HG03066 (cell line): ENCODE data around the gene ZNF385B.

Experiments
- ATAC-seq: cut with Tn5 transposase; IDR thresholded peaks from one replicate; pipeline ENCODE4 v1.9.1; 2021; ENCODE audit warnings: low read depth; ENCODE audit not compliant: unreplicated experiment

ZNF385B gene

DNA sequence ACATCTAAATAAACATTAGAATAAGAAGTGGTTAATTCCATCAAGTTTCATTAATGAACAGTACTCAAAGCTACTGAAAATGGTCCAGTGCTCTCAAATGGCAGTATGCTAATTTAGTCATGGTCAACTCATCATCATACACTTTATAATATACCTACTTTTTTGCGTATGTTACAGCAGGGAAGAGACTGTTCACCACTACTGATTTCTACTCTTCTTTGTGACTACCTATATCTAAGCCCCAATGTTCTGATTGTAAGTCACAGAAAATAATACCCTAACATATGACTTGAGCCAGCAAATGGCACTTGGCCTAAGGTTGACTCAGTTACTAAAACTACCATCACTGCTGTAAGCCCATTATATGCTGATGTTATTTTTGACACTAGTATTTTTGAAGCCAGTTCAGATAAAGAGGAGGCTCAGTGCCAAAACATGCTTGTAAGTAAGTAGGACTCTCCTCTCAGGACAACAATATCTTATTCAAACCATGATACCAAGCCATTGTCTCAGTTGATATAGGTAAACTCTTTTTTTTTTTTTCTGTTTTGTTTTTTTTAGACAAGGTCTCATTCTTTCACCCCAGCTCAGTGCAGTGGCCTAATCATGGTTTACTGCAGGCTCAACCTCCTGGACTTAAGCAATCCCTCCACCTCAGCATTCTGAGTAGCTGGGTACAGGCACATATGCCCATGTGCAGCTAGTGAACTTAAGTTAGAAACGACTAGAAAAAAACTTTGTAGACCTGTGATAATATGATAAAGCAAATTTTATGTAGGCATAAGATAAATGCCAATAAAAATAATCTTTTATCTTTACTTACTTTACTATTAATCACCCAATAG is 266.9 kb downstream of the ZNF385B start:
- no peak for ATAC-seq

DNA sequence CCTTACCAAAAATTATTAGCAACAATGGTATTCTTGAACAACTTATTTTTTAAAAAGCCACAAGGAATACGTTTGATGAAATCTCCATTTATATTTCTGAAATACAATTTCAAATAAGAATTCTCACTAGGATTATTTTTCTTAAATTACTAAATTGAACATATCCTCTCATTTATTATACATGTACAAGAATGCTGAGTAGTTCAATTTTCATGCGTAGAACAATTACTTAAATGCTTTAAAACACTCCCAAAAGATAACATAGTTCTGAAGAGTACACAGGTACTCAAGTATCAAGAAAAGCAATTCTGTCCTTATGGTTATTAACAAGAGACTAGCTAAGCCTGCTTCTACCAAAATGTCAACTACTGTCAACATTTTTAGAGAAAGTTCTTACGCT is 268.1 kb downstream of the ZNF385B start:
- no peak for ATAC-seq

DNA sequence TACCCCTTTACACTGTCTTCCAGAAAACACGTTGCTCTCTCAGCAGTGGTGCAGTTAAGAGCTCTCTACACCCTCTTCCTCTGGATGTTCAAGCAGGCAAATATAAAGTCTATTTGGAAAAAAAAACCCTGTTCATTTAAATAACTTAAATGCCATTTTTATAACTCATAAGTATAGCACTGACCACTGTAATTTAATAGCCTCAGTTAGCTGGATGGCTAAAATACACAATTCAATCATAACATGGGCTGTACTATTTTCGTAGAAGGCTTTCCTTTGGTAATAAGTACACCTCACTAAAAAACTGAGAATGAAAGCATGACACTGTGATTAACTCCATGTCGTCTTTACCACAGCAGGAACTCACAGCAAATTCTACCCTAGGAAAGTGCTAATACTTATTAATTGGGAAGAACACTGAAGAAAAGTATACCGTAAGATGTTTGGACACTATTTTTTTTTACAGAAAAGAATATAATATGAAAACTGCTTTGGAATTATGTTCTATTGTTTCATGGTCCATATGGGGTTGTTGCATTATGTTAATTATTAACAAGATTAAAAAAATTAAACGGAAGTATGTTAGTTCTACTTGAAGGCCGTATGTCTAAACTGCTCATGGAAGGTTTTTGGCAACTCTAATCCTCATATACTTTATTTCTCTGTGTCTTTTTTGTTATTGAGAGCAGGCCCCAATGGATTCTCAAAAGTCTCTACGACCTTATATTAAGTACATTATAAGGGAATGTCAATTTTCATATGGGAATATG is 269.1 kb downstream of the ZNF385B start:
- no peak for ATAC-seq

DNA sequence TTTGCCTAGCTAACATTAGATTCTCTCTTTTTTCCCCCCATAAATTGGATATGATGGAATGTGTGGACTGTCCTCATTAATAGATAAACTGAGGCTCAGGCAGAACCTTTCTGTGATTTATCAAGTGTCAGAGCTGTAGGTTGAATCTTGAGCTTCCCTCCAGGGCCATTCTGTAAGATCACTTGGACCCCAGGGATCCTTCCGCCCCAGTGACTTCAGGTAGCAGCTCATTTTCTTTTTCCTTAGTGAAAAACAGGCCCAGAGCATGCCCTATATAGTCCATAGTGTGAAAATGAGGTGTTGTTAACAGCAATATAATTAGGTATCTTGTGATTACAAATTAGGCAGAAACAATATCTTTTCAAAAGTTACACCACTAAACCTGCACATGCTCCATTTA is 269.7 kb downstream of the ZNF385B start:
- no peak for ATAC-seq

DNA sequence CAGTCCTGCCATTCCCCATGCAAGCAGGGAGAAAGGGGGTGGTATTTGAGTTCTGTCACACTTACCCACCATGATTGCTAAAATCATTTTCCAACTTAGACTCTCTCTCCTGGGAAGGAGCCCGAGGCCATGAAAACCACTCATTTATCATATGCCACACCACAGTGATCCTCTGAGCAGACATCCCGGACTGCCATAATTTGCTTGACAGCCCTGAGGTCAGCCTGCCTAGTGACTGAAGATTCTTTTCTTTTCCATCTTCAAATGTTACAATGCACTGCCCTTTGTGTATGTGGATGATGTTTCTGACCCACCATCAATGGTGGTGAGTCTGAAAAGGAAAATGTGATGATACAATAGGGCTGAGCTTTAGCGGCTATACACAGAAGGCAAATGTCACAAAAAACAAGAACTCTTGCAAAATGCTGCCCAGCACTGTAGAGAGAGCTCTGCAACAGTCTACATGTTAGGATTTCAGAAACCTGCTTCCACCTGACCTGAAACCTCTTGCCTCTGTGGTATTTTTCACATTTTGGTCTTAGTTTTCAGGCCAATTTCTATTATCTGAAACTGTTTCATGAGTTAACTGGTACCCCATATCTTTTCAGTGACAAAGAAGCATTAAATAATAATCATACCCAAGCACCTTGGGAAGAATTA is 272.8 kb downstream of the ZNF385B start:
- ATAC-seq = no peak

DNA sequence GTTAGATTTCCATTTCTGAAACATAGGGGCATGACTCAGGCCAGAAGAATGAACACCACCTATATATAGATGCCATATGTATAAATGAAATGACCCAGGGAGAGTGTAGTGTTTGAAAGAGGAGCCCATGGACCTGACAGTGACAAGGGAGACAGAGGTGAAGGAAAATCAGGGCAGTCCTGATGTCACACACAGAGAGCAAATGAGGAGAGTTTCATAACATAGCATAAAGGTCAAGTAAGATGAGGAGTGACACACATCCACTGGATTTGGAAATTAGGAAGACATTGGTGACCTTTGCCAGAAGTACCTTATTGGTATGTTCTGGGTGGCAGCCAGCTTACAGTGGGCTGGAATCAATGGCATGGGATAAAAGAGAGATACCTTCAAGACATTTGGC is 276.7 kb downstream of the ZNF385B start:
- no peak for ATAC-seq

DNA sequence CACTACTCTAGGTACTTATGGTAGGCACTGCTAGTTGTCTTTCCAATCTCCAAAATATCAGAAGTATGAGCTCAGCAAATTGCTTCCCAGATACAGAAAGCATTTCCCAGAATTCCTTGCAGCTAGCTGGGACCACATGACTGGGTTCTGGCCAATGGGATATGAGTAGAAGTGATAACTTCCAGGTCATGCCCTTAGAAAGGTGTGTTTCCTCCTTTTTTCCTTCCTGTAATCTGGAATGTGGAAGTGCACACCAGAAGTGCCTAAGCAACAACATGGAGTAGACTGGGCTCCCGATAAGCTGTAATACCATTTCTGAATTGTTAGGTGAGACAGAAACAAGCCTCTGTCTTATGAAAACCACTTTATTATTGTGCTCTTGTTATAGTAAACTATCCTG is 279.8 kb downstream of the ZNF385B start:
- no peak for ATAC-seq

DNA sequence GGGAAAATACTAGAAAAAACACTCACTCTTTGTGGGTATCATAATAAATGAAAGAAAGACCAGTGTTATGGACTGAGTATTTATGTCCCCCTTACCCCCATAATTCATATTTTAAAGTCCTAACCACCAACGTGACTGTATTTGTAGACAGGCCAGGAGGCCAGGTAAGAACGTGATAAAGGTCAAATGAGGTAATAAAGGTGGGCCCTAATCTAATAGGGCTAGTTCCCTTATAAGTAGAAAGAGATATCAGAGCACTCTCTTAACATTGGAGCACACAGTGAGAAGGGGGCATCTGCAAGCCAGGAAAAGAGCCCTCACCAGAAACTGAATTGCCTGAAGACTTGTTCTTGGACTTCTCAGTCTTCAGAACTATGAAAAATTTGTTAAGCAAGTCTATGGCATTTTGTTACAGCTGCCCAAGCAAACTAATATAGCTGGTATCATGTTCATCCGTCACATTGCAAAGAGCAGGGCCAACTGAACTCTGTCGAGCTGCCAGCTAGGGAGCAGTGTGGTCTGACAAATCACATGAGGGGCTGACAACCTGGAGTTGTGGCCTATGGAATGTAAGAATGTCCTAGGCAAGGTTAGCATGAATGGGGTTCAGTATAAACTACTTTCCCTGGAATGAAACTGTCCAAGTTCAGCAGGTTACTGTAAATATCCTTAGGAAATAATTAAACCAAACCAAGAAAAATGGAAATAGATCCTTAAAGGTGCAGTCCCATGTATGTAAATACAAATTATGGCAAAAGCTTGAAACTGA is 280.9 kb downstream of the ZNF385B start:
- ATAC-seq = no peak

DNA sequence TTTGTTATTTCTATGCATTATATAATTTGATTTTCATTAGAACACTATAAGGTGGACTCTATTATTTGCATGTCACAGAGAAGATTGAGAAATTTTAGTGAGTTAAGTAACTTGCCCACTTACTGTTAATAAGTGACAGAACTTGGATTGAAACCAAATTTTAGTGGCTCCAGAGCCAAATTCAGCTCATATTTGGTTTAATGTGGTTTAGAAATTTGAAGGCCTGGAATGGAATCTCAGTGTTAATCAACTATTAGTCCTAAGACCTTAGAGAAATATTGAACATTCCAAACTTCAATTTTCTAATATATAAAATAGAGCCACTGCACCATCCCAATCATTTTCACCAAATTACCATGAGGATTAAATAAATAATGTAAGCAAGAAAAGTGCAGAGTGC is 281.6 kb downstream of the ZNF385B start:
- no peak for ATAC-seq

DNA sequence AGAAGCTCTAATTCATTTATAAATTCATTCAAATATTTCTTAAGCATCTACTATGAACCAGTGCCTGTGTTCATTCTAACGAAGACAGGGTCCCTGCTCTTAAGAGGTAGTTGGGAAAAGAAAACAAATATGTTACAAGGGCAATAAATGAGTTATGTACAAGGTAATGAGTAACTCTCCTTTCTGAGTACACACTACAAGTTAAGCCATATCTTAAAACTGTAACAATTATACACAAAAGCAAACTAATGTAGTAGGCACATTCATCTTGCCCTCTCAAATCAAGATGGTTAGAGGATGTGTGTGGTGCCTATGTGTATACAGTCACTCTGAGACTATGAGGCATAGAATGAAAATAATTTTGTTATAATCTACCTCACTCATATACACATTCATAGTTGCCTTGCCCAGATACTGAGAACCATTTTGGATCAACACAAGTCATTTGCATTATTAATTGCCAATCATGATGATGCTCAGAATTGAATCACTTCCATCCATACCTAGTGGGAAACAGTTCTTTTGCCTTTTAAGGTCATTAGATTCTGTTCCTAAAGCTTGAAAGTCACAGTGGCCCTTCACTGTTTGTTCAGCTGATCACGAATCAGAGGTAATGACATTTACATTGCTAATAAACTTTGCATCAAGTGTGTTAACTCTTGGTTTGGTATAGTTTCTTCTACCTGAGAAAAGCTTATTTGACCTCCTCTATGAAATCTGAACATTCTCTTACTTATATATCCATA is 283.1 kb downstream of the ZNF385B start:
- no peak for ATAC-seq

DNA sequence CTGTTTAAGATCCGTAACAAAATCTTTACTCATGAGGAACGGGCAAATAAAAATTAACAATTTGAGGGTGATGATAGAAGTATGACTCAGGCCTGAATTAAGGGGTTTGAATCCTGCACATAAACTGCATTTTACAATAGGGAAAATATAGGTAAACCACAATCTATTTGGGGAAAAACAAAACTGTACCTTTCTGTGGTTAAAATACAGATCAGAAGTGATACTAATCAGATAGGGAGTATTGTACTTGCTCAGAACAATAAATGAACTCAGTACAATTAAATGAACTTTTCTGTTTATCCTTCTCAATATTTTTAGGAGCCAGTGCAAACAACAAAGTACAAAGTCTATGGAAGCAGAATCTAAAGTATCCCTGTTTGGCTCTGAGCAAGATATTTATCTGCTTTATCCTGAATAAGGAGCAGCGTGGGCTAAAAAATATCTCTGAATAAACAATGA is 287.3 kb downstream of the ZNF385B start:
- no peak for ATAC-seq

DNA sequence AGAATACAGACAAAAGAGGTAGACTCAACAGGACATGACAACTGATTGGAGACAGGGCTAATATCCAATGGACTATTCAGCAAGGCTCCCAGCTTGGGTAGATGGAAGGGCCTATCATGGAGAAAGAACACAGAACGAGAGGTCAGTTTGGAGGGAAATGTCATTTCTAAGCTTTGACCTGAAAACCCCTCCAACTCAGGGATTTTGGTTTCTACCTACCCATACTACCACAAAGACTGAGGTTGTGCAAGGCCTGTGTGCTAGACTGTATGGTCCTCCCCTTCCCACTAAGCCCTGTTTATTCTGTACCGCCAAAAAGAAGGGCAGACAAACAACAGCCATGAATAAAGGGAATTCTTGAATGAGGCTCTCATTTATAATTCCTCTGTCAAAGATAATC is 288.9 kb downstream of the ZNF385B start:
- no peak for ATAC-seq

DNA sequence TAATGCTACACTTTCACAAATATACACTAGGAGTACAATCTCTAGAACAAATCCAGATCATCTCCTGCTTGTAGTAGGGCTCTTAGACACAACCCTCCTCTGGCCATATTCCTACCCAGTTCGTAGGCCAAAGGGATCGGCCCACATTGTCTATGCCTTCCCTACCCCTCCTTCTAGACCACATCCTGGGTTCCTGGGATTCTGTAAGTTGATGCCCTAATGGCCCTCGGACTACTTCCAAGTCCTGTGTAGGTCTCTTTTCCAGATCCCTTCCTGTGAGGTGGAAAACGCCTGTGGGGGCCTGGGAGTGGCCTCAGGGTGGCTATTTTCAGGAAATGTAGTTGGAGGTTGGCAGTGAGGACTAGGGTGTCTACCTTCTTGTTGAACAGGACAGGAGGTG is 289.7 kb downstream of the ZNF385B start:
- no peak for ATAC-seq

DNA sequence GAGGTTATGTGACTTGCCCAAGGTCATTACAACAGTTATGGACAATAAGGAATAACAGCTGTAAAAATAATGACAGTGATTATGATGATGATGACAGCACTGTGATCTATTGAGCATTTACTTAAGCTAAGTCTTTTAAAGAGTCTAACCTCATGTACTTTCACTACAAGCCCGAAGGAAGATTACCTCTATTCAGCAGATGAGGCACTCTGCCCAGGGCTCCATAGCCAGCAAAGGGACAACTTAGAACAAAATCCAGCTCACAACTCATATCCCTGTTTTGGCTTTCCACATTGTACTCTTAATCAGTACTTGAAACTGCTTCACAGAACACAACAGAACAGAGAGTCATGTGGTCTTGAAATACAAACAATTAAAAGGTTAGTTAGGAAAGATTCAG is 290.2 kb downstream of the ZNF385B start:
- ATAC-seq = no peak

DNA sequence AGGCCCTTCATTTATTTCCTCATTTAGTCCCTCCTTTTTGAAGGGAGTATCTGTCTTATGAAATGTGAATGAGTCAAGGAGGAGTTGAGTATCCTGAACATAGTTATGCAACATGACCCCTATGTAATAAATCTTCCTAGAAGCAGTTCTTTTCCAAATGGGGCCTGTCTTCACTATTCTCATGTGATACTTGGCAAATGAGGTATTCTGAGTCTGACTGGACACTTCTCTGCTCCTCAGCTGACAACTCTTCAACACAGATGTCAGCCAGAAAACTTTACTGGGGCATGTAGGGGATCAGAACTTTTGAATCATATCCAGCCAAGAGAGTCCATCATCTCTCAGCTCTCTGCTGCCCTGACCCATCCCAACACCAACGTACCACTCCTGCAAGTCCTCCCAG is 291.6 kb downstream of the ZNF385B start:
- ATAC-seq = no peak

DNA sequence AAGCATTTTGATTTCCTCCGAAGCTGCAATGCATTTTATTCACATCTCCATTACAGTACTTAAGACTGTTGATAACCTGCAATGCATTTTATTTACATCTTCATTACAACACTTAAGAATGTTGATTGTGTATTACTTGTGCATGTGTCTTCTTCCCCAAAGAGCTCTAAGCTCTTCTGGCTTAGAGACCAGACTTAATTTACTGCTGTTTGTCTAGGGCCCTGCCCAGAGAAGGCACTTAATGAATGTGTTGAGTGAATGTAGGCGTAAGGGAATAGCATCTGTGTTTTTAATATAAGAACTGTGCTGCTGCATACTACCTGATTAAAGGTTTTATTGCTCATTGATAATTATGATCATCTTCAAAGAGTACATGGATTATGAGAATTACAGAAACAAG is 295.6 kb downstream of the ZNF385B start:
- ATAC-seq = no peak

DNA sequence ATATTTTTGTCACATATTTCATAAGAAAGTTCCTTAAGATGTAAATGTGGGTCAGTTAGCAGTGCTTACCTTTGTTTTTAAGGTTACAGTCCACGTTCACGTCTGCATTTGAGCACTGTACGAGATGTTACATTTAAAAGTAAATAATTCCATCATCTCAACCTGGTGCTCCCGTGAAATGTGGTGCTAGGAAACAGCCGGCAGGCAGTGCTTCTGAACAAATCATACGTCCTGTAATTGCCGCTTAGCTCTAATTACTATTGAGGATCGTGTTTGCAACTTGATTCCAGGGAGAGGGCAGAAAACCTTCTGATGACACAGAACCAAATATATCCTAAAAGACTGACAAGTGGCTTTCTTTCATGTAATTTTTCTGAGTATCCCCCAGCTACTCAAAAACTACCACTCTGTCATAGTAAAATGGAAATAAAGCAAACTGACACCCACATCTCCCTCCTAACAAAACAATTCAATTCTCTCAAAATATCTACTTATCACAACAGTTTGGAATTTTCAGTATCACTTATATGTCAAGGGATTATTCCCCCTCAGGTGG is 299.0 kb downstream of the ZNF385B start:
- no peak for ATAC-seq

DNA sequence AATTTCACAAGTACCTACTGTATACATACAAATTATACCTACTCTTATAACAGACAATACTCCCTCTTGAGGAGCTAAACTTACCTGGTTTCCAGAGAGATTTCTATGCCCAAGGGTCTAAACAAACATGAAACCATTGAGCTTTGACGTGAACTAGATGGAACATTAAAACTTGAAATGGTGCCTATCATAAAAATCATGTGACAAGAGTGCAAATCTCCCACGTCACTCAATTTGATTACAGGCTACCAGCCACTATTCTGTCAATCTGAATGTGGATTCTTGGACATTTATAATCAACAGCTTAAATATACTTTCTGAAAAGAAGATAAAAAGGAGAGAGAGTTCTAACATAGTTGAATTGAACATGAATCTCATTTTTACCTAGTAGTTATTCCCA is 299.7 kb downstream of the ZNF385B start:
- no peak for ATAC-seq

DNA sequence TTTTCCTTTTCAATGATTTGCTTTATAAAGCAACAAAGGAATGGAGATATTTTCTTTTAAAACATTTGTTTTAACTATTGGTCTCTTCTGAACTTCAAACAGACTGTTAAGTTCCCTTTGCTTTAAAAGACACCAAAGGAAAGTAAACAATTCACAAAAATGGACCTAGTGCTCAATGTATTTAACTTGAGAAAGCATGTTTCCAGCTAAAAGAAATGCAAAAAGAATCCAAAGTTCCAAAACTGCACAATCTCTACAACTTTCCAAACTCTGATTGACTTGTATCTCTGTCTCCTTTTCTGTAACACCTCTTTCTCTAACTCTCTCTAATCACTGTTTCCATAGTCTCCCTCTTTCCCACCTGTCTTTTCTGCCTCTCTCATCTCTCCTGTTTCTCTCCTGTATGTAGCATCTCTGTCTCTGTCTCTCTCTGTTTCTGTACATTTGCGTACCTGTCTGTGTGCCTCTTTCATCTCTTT is 301.1 kb downstream of the ZNF385B start:
- ATAC-seq = no peak
